GM12874 (cell line): ENCODE results near the gene MYOZ3.

Experiments used
- TF ChIP-seq, protein P1 (sequence below): IDR thresholded peaks from 2 replicates; pipeline ENCODE4 v1.5.1; 2011; ENCODE audit warnings: low read depth, mild to moderate bottlenecking, control low read depth, low read length, moderate library complexity; ENCODE audit not compliant: insufficient read depth

MYOZ3 gene

DNA sequence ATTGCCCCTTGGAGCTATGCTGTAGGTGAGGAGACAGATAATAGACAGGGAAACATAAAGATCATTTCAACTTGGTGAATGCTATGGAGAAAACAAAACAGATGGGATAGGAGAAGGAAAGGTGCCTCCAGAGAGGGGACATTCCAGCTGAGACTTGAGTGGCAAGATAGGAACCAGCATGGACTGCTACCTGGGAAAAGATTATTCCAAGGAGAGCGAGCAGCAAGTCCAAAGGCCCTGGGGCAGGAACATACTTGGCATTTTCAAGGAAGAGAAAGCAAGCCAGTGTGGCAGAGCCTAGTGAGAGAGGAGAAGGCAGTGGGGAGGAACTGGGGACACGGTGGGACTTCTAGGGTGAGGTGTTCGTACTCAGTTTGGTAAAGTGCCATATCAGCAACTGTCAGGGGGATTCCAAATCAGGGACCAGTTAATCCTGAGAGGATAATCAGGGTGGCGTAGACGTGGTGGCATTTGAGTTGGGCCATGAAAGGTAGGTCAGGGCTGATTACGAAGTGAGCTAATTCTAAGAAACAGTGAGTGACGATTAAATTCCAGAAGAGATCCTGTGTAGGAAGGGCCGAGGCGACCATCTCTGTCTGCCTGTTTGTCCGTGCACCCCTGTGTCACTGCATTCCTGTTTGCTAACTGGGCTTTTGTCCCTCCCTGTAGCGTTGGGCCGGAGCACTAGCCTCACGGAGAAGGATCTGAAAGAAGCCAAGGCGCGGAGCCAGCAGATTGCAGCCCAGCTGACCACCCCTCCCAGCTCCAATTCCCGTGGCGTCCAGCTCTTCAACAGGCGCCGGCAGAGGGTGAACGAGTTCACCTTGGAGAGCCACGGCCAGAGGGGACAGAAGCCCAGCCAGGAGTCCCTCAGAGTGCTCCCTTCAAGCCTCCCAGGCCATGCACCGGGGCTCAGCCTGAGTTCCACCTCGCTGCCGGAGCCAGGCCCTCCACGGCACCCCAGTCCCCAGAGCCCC is 13.5 kb upstream of the MYOZ3 start:
- TF ChIP-seq, protein P1, sequence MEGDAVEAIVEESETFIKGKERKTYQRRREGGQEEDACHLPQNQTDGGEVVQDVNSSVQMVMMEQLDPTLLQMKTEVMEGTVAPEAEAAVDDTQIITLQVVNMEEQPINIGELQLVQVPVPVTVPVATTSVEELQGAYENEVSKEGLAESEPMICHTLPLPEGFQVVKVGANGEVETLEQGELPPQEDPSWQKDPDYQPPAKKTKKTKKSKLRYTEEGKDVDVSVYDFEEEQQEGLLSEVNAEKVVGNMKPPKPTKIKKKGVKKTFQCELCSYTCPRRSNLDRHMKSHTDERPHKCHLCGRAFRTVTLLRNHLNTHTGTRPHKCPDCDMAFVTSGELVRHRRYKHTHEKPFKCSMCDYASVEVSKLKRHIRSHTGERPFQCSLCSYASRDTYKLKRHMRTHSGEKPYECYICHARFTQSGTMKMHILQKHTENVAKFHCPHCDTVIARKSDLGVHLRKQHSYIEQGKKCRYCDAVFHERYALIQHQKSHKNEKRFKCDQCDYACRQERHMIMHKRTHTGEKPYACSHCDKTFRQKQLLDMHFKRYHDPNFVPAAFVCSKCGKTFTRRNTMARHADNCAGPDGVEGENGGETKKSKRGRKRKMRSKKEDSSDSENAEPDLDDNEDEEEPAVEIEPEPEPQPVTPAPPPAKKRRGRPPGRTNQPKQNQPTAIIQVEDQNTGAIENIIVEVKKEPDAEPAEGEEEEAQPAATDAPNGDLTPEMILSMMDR = no peak

DNA sequence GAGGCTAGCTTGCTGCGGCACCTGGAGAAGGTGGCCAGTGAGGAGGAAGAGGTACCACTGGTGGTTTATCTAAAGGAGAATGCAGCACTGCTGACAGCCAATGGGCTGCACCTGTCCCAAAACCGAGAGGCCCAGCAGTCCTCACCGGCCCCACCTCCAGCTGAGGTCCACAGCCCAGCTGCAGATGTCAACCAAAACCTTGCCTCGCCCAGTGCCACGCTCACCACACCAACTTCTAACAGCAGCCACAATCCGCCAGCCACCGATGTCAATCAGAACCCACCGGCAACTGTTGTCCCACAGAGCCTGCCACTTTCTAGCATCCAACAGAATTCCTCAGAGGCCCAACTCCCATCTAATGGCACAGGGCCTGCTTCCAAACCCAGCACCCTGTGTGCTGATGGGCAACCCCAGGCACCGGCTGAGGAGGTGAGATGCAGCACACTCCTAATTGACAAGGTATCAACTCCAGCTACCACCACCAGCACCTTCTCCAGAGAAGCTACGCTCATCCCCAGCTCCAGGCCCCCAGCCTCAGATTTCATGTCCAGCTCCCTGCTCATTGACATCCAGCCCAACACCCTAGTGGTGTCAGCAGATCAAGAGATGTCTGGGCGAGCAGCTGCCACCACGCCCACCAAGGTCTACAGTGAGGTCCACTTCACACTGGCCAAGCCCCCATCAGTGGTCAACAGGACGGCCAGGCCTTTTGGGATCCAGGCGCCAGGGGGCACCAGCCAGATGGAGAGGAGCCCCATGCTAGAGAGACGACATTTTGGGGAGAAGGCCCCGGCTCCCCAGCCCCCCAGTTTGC is 12.6 kb upstream of the MYOZ3 start:
- TF ChIP-seq, protein P1 = no peak

DNA sequence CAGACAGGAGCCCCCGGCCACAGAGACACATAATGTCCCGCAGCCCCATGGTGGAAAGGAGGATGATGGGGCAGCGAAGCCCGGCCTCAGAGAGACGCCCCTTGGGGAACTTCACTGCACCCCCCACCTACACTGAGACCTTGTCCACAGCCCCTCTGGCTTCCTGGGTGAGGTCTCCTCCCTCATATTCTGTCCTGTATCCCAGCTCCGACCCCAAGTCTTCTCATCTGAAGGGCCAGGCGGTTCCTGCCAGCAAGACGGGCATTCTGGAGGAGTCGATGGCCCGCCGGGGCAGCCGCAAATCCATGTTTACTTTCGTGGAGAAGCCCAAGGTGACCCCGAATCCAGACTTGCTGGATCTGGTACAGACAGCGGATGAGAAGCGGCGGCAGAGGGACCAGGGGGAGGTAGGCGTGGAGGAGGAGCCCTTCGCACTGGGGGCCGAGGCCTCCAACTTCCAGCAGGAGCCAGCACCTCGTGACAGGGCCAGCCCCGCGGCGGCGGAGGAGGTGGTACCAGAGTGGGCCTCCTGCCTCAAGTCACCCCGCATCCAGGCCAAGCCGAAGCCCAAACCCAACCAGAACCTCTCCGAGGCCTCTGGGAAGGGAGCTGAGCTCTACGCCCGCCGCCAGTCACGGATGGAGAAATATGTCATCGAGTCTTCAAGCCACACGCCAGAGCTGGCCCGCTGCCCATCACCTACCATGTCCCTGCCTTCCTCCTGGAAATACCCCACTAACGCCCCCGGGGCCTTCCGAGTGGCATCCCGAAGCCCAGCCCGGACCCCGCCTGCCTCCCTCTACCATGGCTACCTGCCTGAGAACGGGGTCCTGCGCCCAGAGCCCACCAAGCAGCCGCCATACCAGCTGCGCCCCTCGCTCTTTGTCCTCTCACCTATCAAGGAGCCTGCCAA is 11.7 kb upstream of the MYOZ3 start:
- TF ChIP-seq, protein P1 = no peak

DNA sequence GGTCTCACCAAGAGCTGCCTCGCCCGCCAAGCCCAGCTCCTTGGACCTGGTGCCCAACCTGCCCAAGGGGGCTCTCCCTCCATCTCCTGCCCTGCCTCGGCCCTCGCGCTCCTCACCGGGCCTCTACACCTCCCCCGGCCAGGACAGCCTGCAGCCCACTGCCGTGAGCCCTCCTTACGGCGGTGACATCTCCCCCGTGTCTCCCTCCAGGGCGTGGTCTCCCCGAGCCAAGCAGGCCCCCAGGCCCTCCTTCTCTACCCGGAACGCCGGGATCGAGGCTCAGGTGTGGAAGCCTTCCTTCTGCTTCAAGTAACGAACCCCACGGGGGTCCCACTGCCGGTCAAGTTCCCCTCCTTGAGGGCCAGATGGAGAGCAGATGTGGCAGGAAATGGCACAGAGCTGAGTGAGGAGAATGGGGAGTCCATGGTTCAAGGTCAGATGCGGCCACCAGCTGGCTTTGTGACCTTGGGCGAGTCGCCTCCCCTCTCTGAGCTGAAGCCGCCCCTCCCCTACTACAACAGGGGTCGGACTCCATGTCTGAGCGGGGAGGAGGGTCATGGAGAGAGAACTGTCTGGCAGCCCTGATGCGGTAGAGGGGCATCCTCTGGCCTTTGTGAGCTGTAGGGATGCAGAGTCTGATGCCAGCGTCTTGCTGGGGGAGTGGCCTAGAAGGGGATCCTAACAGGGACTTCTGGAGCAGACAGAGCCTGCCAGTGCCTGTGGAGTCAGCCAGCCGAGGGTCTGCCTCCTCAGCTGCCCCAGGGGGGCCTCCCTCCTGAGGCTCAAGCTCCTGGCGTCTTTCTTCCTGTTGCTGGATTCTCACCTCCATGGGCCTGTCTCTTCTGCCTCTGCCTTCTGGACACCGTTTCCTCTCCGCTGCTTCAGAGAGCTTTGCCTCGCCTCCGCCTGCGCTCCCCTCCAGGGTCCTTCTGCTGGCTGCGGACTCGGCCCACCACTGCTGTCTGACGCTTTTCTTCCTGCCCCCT is 10.7 kb upstream of the MYOZ3 start:
- TF ChIP-seq, protein P1 = no peak

DNA sequence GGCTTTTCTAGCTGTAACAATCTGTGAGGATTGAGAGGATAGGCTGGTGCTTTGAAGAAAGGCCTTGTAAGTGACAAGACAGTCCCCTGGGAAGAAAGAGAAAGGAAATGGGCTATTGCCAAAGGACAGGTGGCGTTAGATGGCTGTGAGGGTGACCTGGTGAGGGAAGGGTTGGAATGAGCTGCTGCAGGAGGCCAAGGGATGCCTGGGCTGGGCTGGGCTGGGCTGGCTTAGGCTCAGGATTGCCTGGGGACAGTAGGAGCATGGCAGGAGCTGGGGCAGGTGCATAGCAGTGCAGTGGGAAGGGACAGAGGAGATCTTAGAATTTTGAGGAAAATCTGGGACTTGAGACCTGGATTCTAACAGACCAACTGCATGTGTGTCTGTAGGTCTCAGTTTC is 9.7 kb upstream of the MYOZ3 start:
- TF ChIP-seq, protein P1 = no peak

DNA sequence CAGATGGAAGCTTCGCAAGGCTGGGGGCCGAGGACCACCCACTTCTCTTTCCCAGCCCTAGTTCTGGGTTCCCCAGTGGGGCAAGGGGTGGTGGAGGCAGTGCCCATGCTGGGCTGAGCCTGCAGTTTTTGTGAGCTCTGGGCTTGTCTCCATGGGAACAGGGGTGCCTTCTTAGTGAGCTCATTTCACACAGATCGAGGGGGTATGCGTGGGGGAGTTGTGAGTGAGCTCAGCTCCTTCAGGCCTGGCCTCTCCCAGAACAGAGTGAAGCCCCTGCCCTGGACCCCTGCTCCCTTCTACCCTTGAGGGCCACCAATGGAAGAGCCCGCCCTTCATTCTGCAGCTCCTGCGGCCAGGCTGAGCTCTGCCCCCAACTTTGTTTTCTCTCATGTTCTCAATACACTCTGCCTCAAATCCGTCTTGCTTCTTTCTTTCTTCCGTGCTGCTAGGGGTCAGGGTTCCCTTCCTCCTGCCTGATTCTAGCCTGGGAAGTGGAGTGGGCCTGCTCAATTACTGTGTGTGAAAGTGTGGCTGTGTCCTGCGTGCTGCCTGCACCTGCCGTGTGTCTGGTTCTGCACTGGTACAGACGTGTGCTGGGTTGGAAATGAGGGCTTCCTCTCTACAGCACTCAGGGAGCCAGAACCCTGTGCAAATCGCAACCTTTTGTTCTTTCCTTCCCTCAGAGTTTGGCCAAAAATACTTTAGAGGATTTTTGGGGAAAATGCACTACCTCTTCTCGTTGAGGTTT is 9.0 kb upstream of the MYOZ3 start:
- TF ChIP-seq, protein P1 = no peak
